Hematopoietic multipotent progenitor cell treated with erythropoietin and hydrocortisone succinate and interleukin-3 and kit ligand, for 15 days (in vitro differentiated cells): ENCODE results near the gene SGMS1.
"Not testable (repeated sequence)": the region's sequence is repeated elsewhere in the genome, so short reads cannot be mapped to it uniquely, and the experiment has no call there.

Experiments
- DNase-seq: peaks from one replicate; pipeline ENCODE4 v3.0.0-alpha.2; 2015; ENCODE audit warnings: low spot score

The SGMS1 gene

GRCh38 chr10:50536617-50537240, 87.0 kb downstream of the SGMS1 start:
- no peak for DNase-seq

GRCh38 chr10:50534748-50535376, 88.9 kb downstream of the SGMS1 start:
- DNase-seq, result not testable (repeated sequence)

- DNase-seq, result no peak
These were observed 90.5 kb downstream of the SGMS1 start for GRCh38 chr10:50533296-50533695.

GRCh38 chr10:50531388-50532077, 92.2 kb downstream of the SGMS1 start:
- no peak for DNase-seq

- no peak for DNase-seq
These were observed 94.1 kb downstream of the SGMS1 start for GRCh38 chr10:50529660-50530059.

GRCh38 chr10:50528206-50528605, 95.5 kb downstream of the SGMS1 start:
- no peak for DNase-seq

GRCh38 chr10:50527442-50528043, 96.2 kb downstream of the SGMS1 start:
- peak; percentile 43 for DNase-seq

GRCh38 chr10:50526185-50526584, 97.6 kb downstream of the SGMS1 start:
- no peak for DNase-seq

GRCh38 chr10:50523357-50523756, 100.4 kb downstream of the SGMS1 start:
- no peak for DNase-seq

- no peak for DNase-seq
These were observed 100.8 kb downstream of the SGMS1 start for GRCh38 chr10:50522908-50523307.

- no peak for DNase-seq
These were observed 103.6 kb downstream of the SGMS1 start for GRCh38 chr10:50520115-50520514.

- no peak for DNase-seq
These were observed 106.1 kb downstream of the SGMS1 start for GRCh38 chr10:50517626-50518025.

GRCh38 chr10:50516171-50516570, 107.6 kb downstream of the SGMS1 start:
- DNase-seq, result no peak

GRCh38 chr10:50515420-50515819, 108.3 kb downstream of the SGMS1 start:
- DNase-seq, result no peak

GRCh38 chr10:50514995-50515394, 108.8 kb downstream of the SGMS1 start:
- DNase-seq, result no peak

GRCh38 chr10:50513956-50514355, 109.8 kb downstream of the SGMS1 start:
- DNase-seq, result no peak

GRCh38 chr10:50512743-50513416, 110.9 kb downstream of the SGMS1 start:
- DNase-seq, result no peak

- DNase-seq, result peak; percentile 21
These were observed 111.6 kb downstream of the SGMS1 start for GRCh38 chr10:50512214-50512595.

GRCh38 chr10:50511492-50512213, 112.1 kb downstream of the SGMS1 start:
- peak; percentile 59 for DNase-seq

GRCh38 chr10:50510517-50511473, 113.0 kb downstream of the SGMS1 start:
- DNase-seq, result no peak
